Stomach (tissue), 9 donors: ENCODE measurements around the gene TLNRD1. TPM values are rescaled to one million over a fixed set of nuclear protein-coding genes. Genes with fewer than 3 reads are reported as not detected.
A peak's percentile ranks its signal among the peaks of the same experiment; 100 is the strongest.

Experiments
- DNase-seq, 2 donors: peaks; one replicate each; pipeline versions ENCODE4 v3.0.0 to v3.0.0-alpha.2; 2013 to 2019
- H3K27ac ChIP-seq, 5 donors: fragments of 200-600 bp in 4 of 5; sonication (generic) in 4 of 5; one replicate each; pipeline ENCODE4 v1.5.1; 2013 to 2019; ENCODE audit warnings: mild to moderate bottlenecking in 1 of 5, moderate library complexity in 1 of 5
- H3K27me3 ChIP-seq, 3 donors: fragments of 200-600 bp; sonication (generic); one replicate each; pipeline ENCODE4 v1.5.1; 2017 to 2019; ENCODE audit warnings: mixed run types in 1 of 3
- H3K36me3 ChIP-seq, 4 donors: fragments of 200-600 bp; sonication (generic); 1 replicate in 3 of 4; 2 replicates in 1 of 4; pipeline ENCODE4 v1.5.1; 2016 to 2019
- H3K4me1 ChIP-seq, 4 donors: fragments of 200-600 bp; sonication (generic); one replicate each; pipeline ENCODE4 v1.5.1; 2016 to 2019
- H3K4me3 ChIP-seq, 4 donors: fragments of 200-600 bp; sonication (generic) in 3 of 4; one replicate each; pipeline ENCODE4 v1.5.1; 2016 to 2019; ENCODE audit warnings: mild to moderate bottlenecking in 1 of 4
- H3K9me3 ChIP-seq, 4 donors: fragments of 200-600 bp; sonication (generic); one replicate each; pipeline ENCODE4 v1.5.1; 2016 to 2019
- CTCF ChIP-seq, 7 experiments: fragments of 450-650 bp in 4 of 7; fragments of 200-600 bp in 3 of 7; sonication (generic) in 3 of 7; IDR thresholded peaks; one replicate each; pipeline ENCODE4 v1.5.1; 2016 to 2019; ENCODE audit warnings: antibody characterized with exemption in 7 of 7, control low read depth in 2 of 7, mild to moderate bottlenecking in 1 of 7
- EP300 ChIP-seq: sonication (generic); formaldehyde crosslinking; IDR thresholded peaks from one replicate; pipeline ENCODE4 v1.6.1; 2017; ENCODE audit warnings: antibody characterized with exemption
- POLR2A ChIP-seq, 4 donors: fragments of 450-650 bp; IDR thresholded peaks; one replicate each; pipeline ENCODE4 v1.6.1; 2016; ENCODE audit warnings: antibody characterized with exemption in 4 of 4, control low read depth in 2 of 4, mild to moderate bottlenecking in 1 of 4, moderate library complexity in 1 of 4
- POLR2AphosphoS5 ChIP-seq, 3 donors: sonication (generic); formaldehyde crosslinking; IDR thresholded peaks; one replicate each; pipeline ENCODE4 v1.6.1; 2016; ENCODE audit warnings: antibody characterized with exemption in 3 of 3
- WGBS, 5 donors: extraction: QIAGEN DNeasy Blood & Tissue Kit in 3 of 5; methylation state at CpG; one replicate each; pipeline versions ENCODE4 v1.1.5 to v1.1.7; 2013 to 2018; 5-methylcytosine and 5-hydroxymethylcytosine counted together
- intact Hi-C: fragments of 100-400 bp; cut with DNase I; formaldehyde crosslinking; loops from one replicate; pipeline ENCODE4 v1.15.1; 2023; ENCODE audit warnings: low total_unique reads
- polyA plus RNA-seq, 3 donors: library from polyadenylated mRNA; stranded (reverse); fragments of 200-250 nt; gene quantifications; one replicate each; pipeline ENCODE4 v1.2.3, GENCODE V29; 2013
- total RNA-seq, 5 donors: library from RNA; depleted of rRNA; stranded (reverse); fragments of >200 nt; gene quantifications; one replicate each; pipeline versions ENCODE4 v1.1.0 to v1.2.3, GENCODE V29; 2014 to 2016
- donor health status: healthy with polysubstance abuse.
- donor health status: Bipolar disorder and iron deficiency.
- donor health status: healthy.

The TLNRD1 gene
- total and polyA plus RNA-seq, 8 donors = 1.8 to 88.3 (median 10.0) TPM

- Histone ChIP-seq H3K4me3 (no peak overlapping the region), H3K9me3 (no peaks in the 10 kb centered on the region), H3K27me3 (no peaks in the 10 kb centered on the region), H3K36me3 (peaks cover 6 to 16% (median 12%) of the 10 kb centered on the region in 4 donors), H3K4me1 (peaks cover 15 to 49% (median 31%) of the 10 kb centered on the region in 4 donors), H3K27ac (peak overlapping the region in 1 of 5 donors; percentile 8)
- no peak for DNase-seq
- intact Hi-C loops = no loop called here
- WGBS, 5 donors = 39 to 61% (median 52%) methylated on average over 6 of the region's 6 CpGs
- TF ChIP-seq CTCF (IDR thresholded peaks at IDR 0.05) (no peak), EP300 (no peak), POLR2A (IDR thresholded peaks at IDR 0.05) (no peak), POLR2AphosphoS5 (IDR thresholded peaks at IDR 0.05) (no peak)
These were observed 6.8 kb downstream of the TLNRD1 start for GRCh38 chr15:81007428-81008064.

- H3K4me3 ChIP-seq = no peak overlapping the region
- peaks cover 7 to 43% (median 27%) of the 10 kb centered on the region in 4 donors for H3K4me1 ChIP-seq
- peaks cover under 1 to 9% (median 5%) of the 10 kb centered on the region in 4 donors for H3K36me3 ChIP-seq
- intact Hi-C loops = no loop called here
- no peak overlapping the region for H3K27ac ChIP-seq
- no peak for TF ChIP-seq POLR2A (IDR thresholded peaks at IDR 0.05)
- TF ChIP-seq POLR2AphosphoS5 (IDR thresholded peaks at IDR 0.05) = no peak
- TF ChIP-seq CTCF (IDR thresholded peaks at IDR 0.05) = no peak
- TF ChIP-seq EP300 = no peak
- no peaks in the 10 kb centered on the region for H3K9me3 ChIP-seq
- 77 to 90% (median 78%) methylated on average over 2 of the region's 2 CpGs for WGBS, 5 donors
- DNase-seq = no peak
- no peaks in the 10 kb centered on the region for H3K27me3 ChIP-seq
These were observed 7.6 kb downstream of the TLNRD1 start for GRCh38 chr15:81008312-81008711.

- 84 to 92% (median 88%) methylated on average over 4 of the region's 4 CpGs for WGBS, 5 donors
- H3K27ac ChIP-seq = no peak overlapping the region
- no peaks in the 10 kb centered on the region for H3K36me3 ChIP-seq
- TF ChIP-seq EP300 = no peak
- TF ChIP-seq CTCF (IDR thresholded peaks at IDR 0.05) = no peak
- no peak for TF ChIP-seq POLR2AphosphoS5 (IDR thresholded peaks at IDR 0.05)
- TF ChIP-seq POLR2A (IDR thresholded peaks at IDR 0.05) = no peak
- H3K4me1 ChIP-seq = peaks cover 5 to 41% (median 16%) of the 10 kb centered on the region in 4 donors
- H3K4me3 ChIP-seq = no peak overlapping the region
- DNase-seq = no peak
- H3K27me3 ChIP-seq = no peaks in the 10 kb centered on the region
- no peaks in the 10 kb centered on the region for H3K9me3 ChIP-seq
- intact Hi-C loops = no loop called here
These were observed 9.4 kb downstream of the TLNRD1 start for GRCh38 chr15:81010086-81010485.

- TF ChIP-seq POLR2AphosphoS5 (IDR thresholded peaks at IDR 0.05) (no peak), POLR2A (IDR thresholded peaks at IDR 0.05) (no peak), CTCF (IDR thresholded peaks at IDR 0.05) (no peak), EP300 (no peak)
- no peak overlapping the region for H3K27ac ChIP-seq
- intact Hi-C loops = no loop called here
- no peak for DNase-seq
- H3K9me3 ChIP-seq = no peaks in the 10 kb centered on the region
- peaks cover 5 to 28% (median 16%) of the 10 kb centered on the region in 4 donors for H3K4me1 ChIP-seq
- H3K27me3 ChIP-seq = no peaks in the 10 kb centered on the region
- no peaks in the 10 kb centered on the region for H3K36me3 ChIP-seq
- no peak overlapping the region for H3K4me3 ChIP-seq
These were observed 10.9 kb downstream of the TLNRD1 start for GRCh38 chr15:81011593-81011992.
